ENCODE results near the gene EXOC3L1.

DNA sequence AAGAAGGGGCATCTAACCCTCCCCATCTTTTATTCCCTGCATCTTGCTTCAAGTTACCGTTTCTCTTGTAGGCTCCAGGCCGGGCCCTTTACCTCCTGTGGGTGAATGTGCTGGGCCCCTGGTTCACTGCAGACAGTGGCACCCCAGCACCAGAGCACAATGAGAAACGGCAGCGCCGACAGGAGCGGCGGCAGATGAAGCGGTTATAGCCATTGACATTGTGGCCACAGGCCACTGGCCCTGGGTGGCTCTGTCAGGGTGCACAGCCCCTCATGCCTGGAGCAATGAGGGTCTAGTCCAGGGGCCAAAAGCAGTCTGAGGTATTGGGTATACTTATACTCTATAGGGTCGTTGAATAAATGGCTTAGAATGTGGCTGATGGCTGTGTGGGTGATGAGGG lies 39.0 kb upstream of the EXOC3L1 start:
- TF ChIP-seq, protein P1, sequence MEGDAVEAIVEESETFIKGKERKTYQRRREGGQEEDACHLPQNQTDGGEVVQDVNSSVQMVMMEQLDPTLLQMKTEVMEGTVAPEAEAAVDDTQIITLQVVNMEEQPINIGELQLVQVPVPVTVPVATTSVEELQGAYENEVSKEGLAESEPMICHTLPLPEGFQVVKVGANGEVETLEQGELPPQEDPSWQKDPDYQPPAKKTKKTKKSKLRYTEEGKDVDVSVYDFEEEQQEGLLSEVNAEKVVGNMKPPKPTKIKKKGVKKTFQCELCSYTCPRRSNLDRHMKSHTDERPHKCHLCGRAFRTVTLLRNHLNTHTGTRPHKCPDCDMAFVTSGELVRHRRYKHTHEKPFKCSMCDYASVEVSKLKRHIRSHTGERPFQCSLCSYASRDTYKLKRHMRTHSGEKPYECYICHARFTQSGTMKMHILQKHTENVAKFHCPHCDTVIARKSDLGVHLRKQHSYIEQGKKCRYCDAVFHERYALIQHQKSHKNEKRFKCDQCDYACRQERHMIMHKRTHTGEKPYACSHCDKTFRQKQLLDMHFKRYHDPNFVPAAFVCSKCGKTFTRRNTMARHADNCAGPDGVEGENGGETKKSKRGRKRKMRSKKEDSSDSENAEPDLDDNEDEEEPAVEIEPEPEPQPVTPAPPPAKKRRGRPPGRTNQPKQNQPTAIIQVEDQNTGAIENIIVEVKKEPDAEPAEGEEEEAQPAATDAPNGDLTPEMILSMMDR (IDR thresholded peaks at IDR 0.05; ENCODE audit: insufficient read depth, low read length) = no peak
- TF ChIP-seq POLR2AphosphoS5 (IDR thresholded peaks at IDR 0.05; ENCODE audit: low read depth) (no peak), GABPA (IDR thresholded peaks at IDR 0.05; ENCODE audit: low read depth) (no peak)
- TF ChIP-seq, protein P2, sequence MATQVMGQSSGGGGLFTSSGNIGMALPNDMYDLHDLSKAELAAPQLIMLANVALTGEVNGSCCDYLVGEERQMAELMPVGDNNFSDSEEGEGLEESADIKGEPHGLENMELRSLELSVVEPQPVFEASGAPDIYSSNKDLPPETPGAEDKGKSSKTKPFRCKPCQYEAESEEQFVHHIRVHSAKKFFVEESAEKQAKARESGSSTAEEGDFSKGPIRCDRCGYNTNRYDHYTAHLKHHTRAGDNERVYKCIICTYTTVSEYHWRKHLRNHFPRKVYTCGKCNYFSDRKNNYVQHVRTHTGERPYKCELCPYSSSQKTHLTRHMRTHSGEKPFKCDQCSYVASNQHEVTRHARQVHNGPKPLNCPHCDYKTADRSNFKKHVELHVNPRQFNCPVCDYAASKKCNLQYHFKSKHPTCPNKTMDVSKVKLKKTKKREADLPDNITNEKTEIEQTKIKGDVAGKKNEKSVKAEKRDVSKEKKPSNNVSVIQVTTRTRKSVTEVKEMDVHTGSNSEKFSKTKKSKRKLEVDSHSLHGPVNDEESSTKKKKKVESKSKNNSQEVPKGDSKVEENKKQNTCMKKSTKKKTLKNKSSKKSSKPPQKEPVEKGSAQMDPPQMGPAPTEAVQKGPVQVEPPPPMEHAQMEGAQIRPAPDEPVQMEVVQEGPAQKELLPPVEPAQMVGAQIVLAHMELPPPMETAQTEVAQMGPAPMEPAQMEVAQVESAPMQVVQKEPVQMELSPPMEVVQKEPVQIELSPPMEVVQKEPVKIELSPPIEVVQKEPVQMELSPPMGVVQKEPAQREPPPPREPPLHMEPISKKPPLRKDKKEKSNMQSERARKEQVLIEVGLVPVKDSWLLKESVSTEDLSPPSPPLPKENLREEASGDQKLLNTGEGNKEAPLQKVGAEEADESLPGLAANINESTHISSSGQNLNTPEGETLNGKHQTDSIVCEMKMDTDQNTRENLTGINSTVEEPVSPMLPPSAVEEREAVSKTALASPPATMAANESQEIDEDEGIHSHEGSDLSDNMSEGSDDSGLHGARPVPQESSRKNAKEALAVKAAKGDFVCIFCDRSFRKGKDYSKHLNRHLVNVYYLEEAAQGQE (IDR thresholded peaks at IDR 0.05; ENCODE audit: insufficient replicate concordance, low read depth) = no peak

All from HL-60 (cell line).